ENCODE data around the gene GCNT3.

DNA sequence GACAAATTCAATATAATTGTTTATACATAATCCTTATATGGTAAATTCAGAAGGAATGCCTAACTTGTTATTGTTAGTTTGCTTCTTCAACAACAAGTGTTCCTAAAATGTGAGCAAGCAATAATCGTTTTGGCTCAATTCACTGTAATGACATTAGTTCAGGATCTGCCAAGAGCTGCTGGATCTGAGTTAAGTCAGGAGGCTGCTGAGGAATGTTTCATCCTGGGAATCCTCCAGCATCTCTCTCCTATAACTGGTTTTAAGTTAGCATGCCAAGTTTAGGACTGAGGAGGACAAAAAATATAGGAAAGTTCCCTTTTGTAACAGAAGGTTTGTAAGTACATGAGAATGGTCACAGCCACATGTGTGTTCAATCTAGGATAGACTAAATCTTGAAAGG lies 50.7 kb downstream of the GCNT3 start:
- TF ChIP-seq CTCF (IDR thresholded peaks at IDR 0.05), result no peak
- no peak for TF ChIP-seq POLR2A (IDR thresholded peaks at IDR 0.05)

Measured in Peyer's patch (tissue), 4 donors.